ENCODE data around the gene DAP3.
"Not testable (repeated sequence)": the region's sequence is repeated elsewhere in the genome, so short reads cannot be mapped to it uniquely, and the experiment has no call there.

DAP3 gene

GRCh38 chr1:155681776-155682175, 7.1 kb upstream of the DAP3 start:
- H3K9me3 ChIP-seq (ENCODE audit: control insufficient read depth, low read length), result no peaks in the 10 kb centered on the region
- H3K27ac ChIP-seq (ENCODE audit: low read depth, low read length, severe bottlenecking), result no peak overlapping the region
- peaks cover 49% of the 10 kb centered on the region for H3K36me3 ChIP-seq (ENCODE audit: control insufficient read depth, insufficient read depth, low read length)
- no peak overlapping the region for H3K4me3 ChIP-seq (ENCODE audit: extremely low read depth, insufficient read depth, low read length, poor library complexity, severe bottlenecking)
- no CpG with 5 or more reads among the region's 2 CpGs for WGBS, 2 experiments (ENCODE audit: insufficient coverage in 2 of 2)
- no peaks in the 10 kb centered on the region for H3K4me1 ChIP-seq (ENCODE audit: control insufficient read depth, insufficient read depth, low read length, poor library complexity, severe bottlenecking)

GRCh38 chr1:155687705-155688323, 1.1 kb upstream of the DAP3 start:
- 0% methylated on average over 7 to 18 of the region's 35 CpGs for WGBS, 2 experiments (ENCODE audit: insufficient coverage in 2 of 2)
- Histone ChIP-seq H3K27ac (ENCODE audit: low read depth, low read length, severe bottlenecking) (peak overlapping the region; percentile 100), H3K36me3 (ENCODE audit: control insufficient read depth, insufficient read depth, low read length) (peaks cover 35% of the 10 kb centered on the region), H3K9me3 (ENCODE audit: control insufficient read depth, low read length) (peaks cover 19% of the 10 kb centered on the region), H3K4me3 (ENCODE audit: extremely low read depth, insufficient read depth, low read length, poor library complexity, severe bottlenecking) (peak overlapping the region; percentile 93)
- not testable (repeated sequence) for H3K4me1 ChIP-seq (ENCODE audit: control insufficient read depth, insufficient read depth, low read length, poor library complexity, severe bottlenecking)

- 0% methylated on average over 46 to 73 of the region's 81 CpGs for WGBS, 2 experiments (ENCODE audit: insufficient coverage in 2 of 2)
- Histone ChIP-seq H3K27ac (ENCODE audit: low read depth, low read length, severe bottlenecking) (peak within 1 kb of the TSS; percentile 100), H3K36me3 (ENCODE audit: control insufficient read depth, insufficient read depth, low read length) (peaks cover 39% of the 10 kb centered on the region), H3K4me1 (ENCODE audit: control insufficient read depth, insufficient read depth, low read length, poor library complexity, severe bottlenecking) (peaks cover 3% of the 10 kb centered on the region), H3K4me3 (ENCODE audit: extremely low read depth, insufficient read depth, low read length, poor library complexity, severe bottlenecking) (peak within 1 kb of the TSS; percentile 93), H3K9me3 (ENCODE audit: control insufficient read depth, low read length) (peaks cover 22% of the 10 kb centered on the region)
Observed at GRCh38 chr1:155688324-155689080, 389 bp upstream of the DAP3 start, which contains the start of gene YY1AP1. Gene YY1AP1, minus strand, starts transcription at chr1:155688774. Its CDS starts 8,338 bp downstream, at chr1:155680436.

- Histone ChIP-seq H3K9me3 (ENCODE audit: control insufficient read depth, low read length) (peaks cover 37% of the 10 kb centered on the region), H3K4me3 (ENCODE audit: extremely low read depth, insufficient read depth, low read length, poor library complexity, severe bottlenecking) (no peak overlapping the region), H3K27ac (ENCODE audit: low read depth, low read length, severe bottlenecking) (no peak overlapping the region), H3K4me1 (ENCODE audit: control insufficient read depth, insufficient read depth, low read length, poor library complexity, severe bottlenecking) (peaks cover 3% of the 10 kb centered on the region), H3K36me3 (ENCODE audit: control insufficient read depth, insufficient read depth, low read length) (peaks cover 60% of the 10 kb centered on the region)
- WGBS, 2 experiments (ENCODE audit: insufficient coverage in 2 of 2), result 93 to 95% methylated on average over 6 to 8 of the region's 8 CpGs
Observed at GRCh38 chr1:155691992-155692528, 3.2 kb downstream of the DAP3 start.

GRCh38 chr1:155694167-155694566, 5.3 kb downstream of the DAP3 start:
- Histone ChIP-seq H3K4me3 (ENCODE audit: extremely low read depth, insufficient read depth, low read length, poor library complexity, severe bottlenecking) (no peak overlapping the region), H3K36me3 (ENCODE audit: control insufficient read depth, insufficient read depth, low read length) (peaks cover 63% of the 10 kb centered on the region), H3K4me1 (ENCODE audit: control insufficient read depth, insufficient read depth, low read length, poor library complexity, severe bottlenecking) (peaks cover 9% of the 10 kb centered on the region), H3K9me3 (ENCODE audit: control insufficient read depth, low read length) (peaks cover 41% of the 10 kb centered on the region), H3K27ac (ENCODE audit: low read depth, low read length, severe bottlenecking) (no peak overlapping the region)
- 94 to 100% methylated on average over 3 to 5 of the region's 7 CpGs for WGBS, 2 experiments (ENCODE audit: insufficient coverage in 2 of 2)

- Histone ChIP-seq H3K27ac (ENCODE audit: low read depth, low read length, severe bottlenecking) (no peak overlapping the region), H3K4me1 (ENCODE audit: control insufficient read depth, insufficient read depth, low read length, poor library complexity, severe bottlenecking) (peaks cover 14% of the 10 kb centered on the region), H3K4me3 (ENCODE audit: extremely low read depth, insufficient read depth, low read length, poor library complexity, severe bottlenecking) (no peak overlapping the region), H3K36me3 (ENCODE audit: control insufficient read depth, insufficient read depth, low read length) (peaks cover 61% of the 10 kb centered on the region), H3K9me3 (ENCODE audit: control insufficient read depth, low read length) (peaks cover 44% of the 10 kb centered on the region)
- WGBS, 2 experiments (ENCODE audit: insufficient coverage in 2 of 2), result 87 to 92% methylated on average over 4 of the region's 4 CpGs
Observed at GRCh38 chr1:155695072-155695471, 6.2 kb downstream of the DAP3 start.

- H3K9me3 ChIP-seq (ENCODE audit: control insufficient read depth, low read length), result peaks cover 44% of the 10 kb centered on the region
- H3K4me3 ChIP-seq (ENCODE audit: extremely low read depth, insufficient read depth, low read length, poor library complexity, severe bottlenecking), result no peak overlapping the region
- H3K27ac ChIP-seq (ENCODE audit: low read depth, low read length, severe bottlenecking), result no peak overlapping the region
- WGBS, 2 experiments (ENCODE audit: insufficient coverage in 2 of 2), result no CpG with 5 or more reads among the region's 3 CpGs
- H3K4me1 ChIP-seq (ENCODE audit: control insufficient read depth, insufficient read depth, low read length, poor library complexity, severe bottlenecking), result peaks cover 11% of the 10 kb centered on the region
- peaks cover 56% of the 10 kb centered on the region for H3K36me3 ChIP-seq (ENCODE audit: control insufficient read depth, insufficient read depth, low read length)
Observed at GRCh38 chr1:155695608-155696007, 6.7 kb downstream of the DAP3 start.

GRCh38 chr1:155696524-155696923, 7.6 kb downstream of the DAP3 start:
- Histone ChIP-seq H3K9me3 (ENCODE audit: control insufficient read depth, low read length) (peaks cover 38% of the 10 kb centered on the region), H3K36me3 (ENCODE audit: control insufficient read depth, insufficient read depth, low read length) (peaks cover 47% of the 10 kb centered on the region), H3K27ac (ENCODE audit: low read depth, low read length, severe bottlenecking) (no peak overlapping the region), H3K4me3 (ENCODE audit: extremely low read depth, insufficient read depth, low read length, poor library complexity, severe bottlenecking) (no peak overlapping the region), H3K4me1 (ENCODE audit: control insufficient read depth, insufficient read depth, low read length, poor library complexity, severe bottlenecking) (peaks cover 11% of the 10 kb centered on the region)

GRCh38 chr1:155697046-155697445, 8.2 kb downstream of the DAP3 start:
- Histone ChIP-seq H3K9me3 (ENCODE audit: control insufficient read depth, low read length) (peaks cover 33% of the 10 kb centered on the region), H3K36me3 (ENCODE audit: control insufficient read depth, insufficient read depth, low read length) (peaks cover 41% of the 10 kb centered on the region), H3K4me3 (ENCODE audit: extremely low read depth, insufficient read depth, low read length, poor library complexity, severe bottlenecking) (no peak overlapping the region), H3K4me1 (ENCODE audit: control insufficient read depth, insufficient read depth, low read length, poor library complexity, severe bottlenecking) (peaks cover 11% of the 10 kb centered on the region), H3K27ac (ENCODE audit: low read depth, low read length, severe bottlenecking) (no peak overlapping the region)
- WGBS, 2 experiments (ENCODE audit: insufficient coverage in 2 of 2), result 97 to 100% methylated on average over 2 to 9 of the region's 10 CpGs

GRCh38 chr1:155697616-155698015, 8.7 kb downstream of the DAP3 start:
- peaks cover 36% of the 10 kb centered on the region for H3K36me3 ChIP-seq (ENCODE audit: control insufficient read depth, insufficient read depth, low read length)
- WGBS, 2 experiments (ENCODE audit: insufficient coverage in 2 of 2), result 91 to 98% methylated on average over 10 of the region's 11 CpGs
- H3K4me3 ChIP-seq (ENCODE audit: extremely low read depth, insufficient read depth, low read length, poor library complexity, severe bottlenecking); H3K27ac ChIP-seq (ENCODE audit: low read depth, low read length, severe bottlenecking): not testable (repeated sequence)
- H3K9me3 ChIP-seq (ENCODE audit: control insufficient read depth, low read length), result peaks cover 27% of the 10 kb centered on the region
- peaks cover 11% of the 10 kb centered on the region for H3K4me1 ChIP-seq (ENCODE audit: control insufficient read depth, insufficient read depth, low read length, poor library complexity, severe bottlenecking)
